Right forelimb (tissue), 1 donor: Measurements from ENCODE around the gene TAGLN.
"Not testable (repeated sequence)": the region's sequence is repeated elsewhere in the genome, so short reads cannot be mapped to it uniquely, and the experiment has no call there.

ENCODE experiments used
- DNase-seq: peaks from one replicate; pipeline ENCODE4 v3.0.0-alpha.2; 2018

Gene TAGLN

DNA sequence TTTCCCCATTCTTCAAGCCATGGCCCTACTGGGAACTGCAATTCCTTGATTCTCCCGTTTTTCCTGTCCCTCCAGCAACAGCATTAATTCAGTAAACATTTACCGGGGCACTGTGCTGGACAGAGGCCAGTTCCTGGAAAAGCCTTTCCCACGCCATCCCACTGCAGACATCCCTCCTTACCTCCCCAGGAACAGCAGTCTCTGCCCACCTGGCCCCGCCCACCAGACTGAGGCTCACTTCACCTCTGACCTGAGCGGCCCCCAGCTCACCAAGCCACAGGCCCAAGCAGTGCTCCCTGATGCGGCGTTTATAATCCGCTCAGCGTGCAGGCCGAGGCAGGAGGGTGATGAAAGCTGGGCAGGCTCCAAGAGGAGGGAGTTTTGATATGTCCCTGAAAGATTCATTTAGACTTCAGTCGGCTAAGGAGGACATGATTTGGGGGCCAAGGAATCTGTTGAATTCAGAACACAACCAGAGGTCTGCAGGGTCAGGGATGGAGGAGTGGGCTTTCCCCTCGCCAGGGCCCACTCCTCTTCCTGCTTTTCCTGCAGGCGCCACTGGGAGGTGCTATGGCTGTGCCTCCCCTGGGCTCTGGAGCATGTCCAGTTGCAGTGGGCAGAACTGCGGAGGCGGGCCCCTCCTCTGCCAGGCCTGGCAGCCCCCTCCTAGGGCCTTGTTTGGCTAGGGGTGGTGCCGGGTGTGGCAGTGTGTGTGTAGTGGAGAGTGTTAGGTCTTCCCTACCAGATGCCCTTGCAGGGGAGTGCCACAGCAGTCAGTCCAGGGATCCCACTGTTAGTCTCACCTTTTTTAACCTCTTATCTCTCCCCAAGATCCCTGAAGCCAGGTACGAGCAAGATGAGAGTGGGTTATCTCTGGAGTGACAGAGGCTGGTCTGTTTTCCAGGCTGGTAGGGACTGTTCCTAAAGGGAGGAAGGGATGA, 1.4 kb upstream of the TAGLN start:
- DNase-seq = no peak

DNA sequence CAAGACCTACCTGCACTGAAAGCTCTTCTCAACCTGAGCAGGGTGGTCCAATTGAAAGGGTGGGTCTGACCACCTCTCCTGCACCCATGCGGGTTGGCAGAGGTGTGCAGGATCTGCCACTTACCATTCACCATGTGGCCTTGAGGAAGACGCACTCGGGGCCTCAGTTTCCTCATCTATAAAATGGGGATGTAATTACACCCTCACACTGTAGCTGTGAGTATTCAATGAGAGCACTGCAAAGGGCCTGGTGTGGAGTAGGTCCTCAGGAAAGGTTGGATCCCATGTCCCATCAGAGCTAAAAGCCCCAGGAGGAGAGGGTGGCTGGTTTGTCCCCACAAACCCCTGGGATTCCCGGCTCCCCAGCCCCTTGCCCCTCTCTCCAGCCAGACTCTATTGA, 557 bp upstream of the TAGLN start:
- DNase-seq = no peak

DNA sequence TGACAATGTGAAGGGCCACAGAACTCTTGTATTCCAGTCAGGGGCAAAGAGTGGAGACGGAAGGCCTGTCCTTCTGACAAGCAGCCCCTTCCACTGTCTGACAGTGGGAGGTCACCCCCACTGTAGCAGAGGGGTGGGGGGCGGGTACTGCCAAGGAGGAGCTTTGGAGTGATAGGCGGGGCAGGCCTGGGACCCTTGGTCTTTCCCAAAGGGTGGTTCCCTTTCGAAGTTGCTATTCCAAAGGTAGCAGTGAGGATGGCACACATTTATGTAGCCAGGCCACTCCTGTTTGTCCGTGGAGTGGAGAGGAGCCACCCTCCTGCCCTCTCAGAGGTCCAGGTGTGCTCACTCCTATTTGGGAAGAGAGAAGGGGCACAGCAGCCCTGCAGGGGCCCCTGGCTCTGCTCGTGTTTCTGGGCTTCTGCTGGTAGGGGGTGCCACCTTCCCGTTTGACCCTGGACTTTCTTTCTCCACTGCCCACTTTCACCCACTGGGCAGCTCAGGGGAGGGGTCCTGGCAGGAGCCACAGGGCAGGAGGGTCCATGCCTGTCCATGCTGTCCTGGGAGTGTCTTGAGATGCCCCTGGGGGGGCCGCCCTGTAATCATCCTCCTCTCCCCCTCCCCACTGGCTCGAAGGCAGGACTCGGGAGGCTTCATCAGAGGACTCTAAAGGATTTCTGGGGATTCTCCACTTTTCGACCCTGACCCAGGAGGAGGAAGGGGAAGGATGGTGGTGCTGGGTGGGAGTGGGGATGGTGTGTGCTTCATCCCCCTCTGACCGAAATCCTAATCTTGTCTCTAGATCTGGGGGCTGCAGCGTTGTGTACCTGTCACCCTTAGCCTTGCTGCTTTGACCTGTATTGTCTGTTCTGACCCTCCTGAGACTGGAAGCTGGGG, 994 bp downstream of the TAGLN start:
- no peak for DNase-seq

DNA sequence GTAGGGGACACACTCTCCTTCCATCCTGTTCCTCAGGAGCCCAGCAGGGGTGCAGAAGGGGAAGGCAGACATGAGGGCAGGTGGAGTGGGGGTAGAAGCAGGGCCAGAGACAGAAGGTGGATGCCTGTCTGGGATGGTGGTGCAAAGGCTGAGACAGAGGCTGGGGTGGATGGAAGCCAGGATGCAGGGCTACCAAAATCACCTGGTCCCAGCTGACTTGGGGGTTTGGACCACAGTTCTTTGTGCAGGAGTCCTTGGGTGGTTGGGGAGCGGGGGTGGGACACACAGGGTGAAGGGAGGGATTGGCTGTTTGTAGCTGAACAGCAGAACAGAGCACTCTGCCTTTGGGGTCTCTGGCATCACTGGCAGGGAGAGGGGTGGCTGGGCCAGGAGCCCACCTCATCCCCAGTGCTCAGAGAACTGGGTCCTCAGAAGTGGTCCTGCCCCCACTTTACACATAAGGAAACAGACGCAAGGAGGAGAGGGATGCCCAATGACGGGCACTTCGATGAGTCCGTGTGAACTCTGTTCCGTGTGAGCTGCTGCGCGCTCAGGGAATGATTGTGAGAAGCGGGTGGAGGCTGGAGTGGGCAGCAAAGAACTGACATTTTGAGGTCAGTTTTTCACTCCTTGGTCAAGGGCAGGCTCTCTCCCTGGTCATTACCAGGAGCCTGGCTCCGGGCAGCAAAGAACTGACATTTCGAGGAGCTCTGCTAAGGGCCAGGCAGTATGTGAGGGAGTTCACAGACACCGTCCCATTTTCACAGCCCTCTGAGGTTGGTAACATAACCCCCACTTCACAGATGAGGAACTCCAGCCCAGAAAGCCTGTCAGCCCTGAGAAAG, 1.9 kb downstream of the TAGLN start:
- no peak for DNase-seq

DNA sequence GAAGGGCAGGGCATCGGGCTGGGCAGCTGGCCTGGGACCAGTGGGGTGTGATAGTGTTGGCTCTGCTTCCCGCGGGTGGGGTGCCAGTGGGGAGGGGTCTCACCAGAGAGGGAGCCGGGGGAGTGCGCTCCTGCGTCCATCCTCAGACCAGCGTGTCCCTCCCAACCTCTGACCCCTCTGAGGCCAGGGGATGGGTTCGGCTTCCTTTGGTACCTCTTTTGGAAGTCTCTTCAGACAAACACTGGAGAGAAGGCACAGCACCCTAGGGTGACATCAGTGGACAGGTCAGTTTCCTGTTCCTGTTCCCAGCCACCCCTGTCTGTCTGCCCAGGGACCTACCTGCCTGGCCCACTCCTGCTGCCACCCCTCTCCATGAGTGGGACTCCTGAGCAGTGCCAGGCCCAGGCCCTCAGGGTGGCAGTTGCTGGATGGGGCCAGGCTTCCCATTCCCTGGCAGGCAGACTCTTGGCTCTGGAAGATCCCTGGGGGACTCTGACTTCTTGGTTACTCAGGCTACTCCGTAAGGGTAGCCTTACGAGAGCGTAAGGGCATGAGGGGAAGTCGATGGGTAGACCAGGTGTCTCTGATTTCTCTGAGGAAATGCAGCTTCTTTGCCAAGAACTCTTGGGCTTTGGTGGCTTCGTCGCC, 2.6 kb downstream of the TAGLN start:
- DNase-seq = no peak

DNA sequence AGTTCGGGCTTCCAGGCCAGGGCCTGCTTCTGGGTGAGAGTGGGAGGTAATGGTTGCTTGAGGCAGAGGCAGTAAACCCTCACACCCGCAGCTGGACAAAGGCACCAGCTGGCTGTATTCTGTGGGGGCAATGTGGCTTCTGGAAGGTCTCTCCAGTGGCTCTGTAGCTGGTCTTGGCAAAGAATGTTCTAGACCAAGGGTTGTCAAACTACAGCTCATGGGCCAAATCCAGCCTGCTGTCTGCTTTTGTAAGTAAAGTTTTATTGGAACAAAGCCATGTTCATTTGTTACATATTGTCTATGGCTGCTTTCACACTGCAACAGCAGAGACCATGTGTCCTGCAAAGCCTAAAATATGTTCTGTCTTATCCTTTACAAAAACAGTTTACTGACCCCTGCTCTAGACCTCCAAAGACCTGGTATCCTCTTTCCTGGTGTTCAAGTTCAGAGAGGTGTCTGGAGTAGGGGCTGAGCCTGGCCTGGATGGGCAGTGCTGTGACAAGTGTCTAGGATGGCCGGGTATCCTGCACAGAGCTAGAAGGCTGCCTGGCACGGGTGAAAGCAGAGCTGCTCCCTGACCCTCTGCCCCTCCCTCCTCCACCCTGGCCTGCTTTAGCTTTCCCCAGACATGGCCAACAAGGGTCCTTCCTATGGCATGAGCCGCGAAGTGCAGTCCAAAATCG, 3.4 kb downstream of the TAGLN start:
- DNase-seq = no peak

DNA sequence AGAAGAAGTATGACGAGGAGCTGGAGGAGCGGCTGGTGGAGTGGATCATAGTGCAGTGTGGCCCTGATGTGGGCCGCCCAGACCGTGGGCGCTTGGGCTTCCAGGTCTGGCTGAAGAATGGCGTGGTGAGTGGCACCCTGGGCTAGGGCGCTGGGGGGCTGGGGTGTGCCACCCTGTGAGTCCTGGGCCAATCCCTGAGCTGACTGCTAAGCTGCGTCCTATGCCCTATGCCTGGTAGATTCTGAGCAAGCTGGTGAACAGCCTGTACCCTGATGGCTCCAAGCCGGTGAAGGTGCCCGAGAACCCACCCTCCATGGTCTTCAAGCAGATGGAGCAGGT, 3.9 kb downstream of the TAGLN start:
- DNase-seq = no peak

DNA sequence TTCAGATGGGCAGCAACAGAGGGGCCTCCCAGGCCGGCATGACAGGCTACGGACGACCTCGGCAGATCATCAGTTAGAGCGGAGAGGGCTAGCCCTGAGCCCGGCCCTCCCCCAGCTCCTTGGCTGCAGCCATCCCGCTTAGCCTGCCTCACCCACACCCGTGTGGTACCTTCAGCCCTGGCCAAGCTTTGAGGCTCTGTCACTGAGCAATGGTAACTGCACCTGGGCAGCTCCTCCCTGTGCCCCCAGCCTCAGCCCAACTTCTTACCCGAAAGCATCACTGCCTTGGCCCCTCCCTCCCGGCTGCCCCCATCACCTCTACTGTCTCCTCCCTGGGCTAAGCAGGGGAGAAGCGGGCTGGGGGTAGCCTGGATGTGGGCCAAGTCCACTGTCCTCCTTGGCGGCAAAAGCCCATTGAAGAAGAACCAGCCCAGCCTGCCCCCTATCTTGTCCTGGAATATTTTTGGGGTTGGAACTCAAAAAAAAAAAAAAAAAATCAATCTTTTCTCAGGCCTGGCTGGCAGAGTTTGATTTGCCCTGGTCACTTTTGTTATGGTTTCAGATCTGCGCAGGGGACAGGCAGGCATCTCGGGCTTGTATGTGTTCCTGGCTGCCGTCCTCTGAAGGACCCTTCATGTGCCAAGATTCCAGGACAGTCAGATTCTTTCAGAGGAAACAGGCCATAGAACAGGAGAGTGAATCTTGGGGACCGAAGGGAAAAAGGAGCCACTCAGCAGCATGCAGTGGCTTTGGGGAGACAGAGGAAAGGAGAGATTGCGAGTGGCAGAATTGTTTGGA, 5.3 kb downstream of the TAGLN start:
- DNase-seq = no peak

DNA sequence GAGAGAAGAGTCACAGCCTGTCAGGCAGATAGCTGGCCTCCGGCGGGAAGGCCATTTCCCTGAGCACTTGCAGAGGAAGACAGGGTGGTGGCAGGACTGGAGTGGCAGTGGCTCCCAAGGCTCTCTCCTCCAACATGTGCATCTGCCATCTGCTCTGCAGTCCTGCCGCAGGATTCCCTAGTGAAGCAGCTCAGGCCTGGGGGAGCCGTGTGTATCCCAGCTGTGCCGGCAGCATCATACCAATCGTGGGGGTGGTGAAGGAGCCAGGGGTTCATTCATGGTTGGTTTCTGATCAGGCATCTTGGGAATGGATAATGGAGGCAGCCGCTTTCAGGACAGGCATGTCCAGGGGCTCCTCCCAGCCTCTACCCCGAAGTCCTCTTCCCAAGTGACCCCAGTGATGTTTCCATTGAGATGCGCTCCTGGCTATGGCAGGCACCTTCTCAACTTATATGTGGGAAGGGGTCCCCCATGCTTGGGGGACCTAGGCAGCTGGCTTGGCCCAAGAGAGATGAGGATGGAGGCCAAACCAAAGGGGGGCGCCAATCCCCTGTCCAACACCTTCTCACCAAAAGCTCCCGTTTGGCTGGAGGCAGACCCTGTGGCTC, 6.1 kb downstream of the TAGLN start:
- DNase-seq = no peak

DNA sequence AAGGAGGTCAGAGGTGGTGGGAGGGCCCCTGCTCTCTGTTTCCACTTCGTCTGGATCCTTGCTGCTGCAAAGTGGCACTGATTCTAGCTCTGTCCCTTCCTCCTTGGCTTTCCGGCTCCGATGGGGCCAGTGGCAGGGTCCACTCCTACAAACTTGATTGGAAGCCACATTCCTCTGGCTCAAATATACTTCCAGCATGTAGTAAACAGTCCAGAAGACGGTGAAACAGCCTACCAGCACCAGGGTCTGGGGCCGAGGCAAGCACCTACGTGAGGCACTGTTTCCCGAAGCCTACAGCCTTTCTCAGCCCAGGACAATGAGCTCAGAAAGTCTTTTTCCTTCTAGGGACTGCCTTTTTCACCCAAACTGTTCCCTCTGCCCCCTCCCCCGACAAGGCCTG, 6.9 kb downstream of the TAGLN start:
- DNase-seq = not testable (repeated sequence)

DNA sequence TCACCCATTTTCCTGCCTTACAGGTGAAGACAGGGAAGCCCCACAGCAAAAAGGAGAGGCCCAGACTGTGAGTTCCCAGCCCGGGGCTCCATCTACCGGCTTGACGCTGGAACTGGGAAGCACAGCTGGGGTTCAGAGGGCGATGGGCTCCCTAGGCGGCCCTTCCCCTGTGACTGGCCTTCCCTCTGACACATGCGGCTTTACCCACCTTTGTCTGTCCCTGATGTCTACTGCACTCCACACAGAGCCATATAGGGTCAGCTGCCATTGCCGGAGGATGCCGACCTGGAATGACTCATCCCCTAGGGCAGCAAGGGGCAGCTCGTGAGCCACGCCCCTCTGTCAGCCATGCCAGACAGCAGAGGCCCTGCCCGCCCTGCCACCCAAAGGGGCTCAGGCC, 7.7 kb downstream of the TAGLN start:
- not testable (repeated sequence) for DNase-seq

DNA sequence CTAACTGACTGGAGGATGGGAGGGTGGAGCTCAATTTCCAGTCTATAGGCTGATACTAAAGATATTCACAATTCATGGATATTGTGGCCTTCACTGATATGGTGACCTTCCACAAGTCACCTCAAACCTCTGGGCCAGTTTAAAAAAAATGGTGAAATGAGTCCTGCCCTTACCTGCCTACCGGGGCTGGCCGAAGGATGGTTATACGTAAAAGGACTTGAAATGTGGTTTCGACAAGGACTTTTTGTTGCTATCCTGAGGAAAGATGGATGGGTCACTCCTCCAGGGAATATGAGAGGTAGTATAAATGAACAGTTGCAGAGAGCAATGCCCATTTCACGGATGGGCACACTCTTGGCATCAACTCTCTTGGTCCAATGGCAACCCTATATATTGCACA, 8.3 kb downstream of the TAGLN start:
- not testable (repeated sequence) for DNase-seq

DNA sequence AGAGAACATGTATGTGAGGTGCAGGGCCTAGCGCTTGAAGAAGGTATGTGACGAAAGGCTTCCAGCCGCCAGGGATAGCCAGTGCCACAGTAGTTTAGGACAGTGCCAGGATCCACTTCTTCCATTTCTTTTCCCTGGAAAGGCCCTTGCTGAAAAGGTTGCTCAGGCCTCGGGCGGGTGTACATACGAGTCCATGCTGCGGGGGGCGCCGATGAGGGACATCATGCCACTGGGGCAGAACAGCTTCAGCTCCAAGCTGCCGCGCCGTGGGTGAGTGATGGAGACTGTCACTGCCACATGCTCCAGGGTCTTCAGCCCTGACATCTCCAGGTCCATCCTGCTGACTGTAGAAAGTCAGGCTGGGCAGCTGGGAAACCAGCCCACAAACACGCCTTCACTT, 9.5 kb downstream of the TAGLN start:
- not testable (repeated sequence) for DNase-seq

DNA sequence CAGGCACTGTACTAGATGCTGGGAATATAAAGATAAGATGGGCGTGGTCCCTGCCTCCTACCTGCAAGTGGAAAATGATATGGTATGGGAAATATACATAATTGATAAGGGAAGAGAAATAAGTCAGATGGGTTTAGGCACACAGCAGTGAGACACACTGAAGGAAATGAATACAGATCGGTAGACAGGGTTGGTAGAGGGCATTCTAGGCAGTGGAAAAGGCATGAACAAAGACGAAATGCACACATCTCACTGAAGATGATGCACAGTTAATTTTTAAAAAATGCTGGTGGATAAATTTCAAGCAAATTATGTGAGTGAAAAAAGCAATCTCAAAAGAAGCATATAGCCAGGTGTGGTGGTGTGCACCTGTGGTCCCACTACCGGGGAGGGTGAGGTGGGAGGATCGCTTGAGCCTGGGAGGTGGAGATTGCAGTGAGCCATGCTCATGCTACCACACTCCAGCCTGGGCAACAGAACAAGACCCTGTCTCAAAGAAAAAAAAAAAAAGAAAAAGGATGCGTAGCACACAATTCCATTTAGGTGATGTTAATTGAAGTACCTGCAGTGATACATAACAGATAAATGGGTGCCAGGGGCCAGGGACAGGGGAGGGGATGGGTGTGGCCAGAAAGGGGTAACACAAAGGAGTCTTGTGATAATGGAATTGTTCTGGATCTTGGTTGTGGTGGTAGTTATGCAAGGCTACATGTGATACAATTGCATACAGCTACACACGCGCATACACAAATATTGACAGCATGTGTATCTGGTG, 10.4 kb downstream of the TAGLN start:
- DNase-seq = not testable (repeated sequence)

DNA sequence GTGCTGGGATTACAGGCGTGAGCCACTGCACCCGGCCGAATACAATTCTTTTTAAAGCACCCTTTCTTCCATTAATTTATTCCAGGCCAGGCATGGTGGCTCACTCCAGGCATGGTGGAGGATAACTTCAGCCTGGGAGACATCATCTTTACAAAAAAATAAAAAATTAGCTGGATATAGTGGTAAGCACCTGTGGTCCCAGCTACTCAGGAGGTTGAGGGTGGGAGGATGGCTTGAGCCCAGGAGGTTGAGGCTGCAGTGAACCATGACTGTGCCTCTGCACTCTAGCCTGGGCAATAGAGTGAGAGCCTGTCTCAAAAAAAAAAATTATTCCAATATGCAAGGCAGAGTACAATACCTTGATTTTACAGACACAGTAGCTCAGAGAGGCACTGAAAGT, 11.4 kb downstream of the TAGLN start:
- DNase-seq = no peak

DNA sequence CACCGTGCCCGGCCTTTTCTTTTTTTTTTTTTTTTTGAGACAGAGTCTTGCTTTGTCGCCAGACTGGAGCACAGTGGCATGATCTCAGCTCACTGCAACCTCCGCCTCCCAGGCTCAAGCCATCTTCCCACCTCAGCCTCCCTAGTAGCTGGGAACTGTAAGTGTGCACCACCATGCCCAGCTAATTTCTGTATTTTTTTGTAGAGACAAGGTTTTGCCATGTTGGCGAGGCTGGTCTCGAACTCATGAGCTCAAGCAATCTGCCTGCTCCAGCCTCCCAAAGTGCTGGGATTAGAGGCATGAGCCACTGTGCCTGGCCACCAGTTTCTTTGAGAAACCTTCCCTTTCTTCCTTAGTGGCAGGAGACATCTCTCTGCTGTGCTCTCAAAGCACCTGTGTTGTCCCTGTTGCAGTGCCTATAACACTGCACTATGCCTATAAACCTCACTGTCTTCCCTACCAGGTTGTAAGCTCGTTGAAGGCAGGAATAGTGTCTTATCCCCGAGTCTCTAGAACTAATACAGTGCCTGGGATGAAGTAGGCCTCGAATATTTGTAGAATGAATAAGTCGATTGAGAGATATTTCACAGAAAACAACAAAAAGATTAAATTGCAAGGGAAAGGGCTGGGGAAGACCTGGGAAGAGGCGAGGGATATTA, 13.7 kb downstream of the TAGLN start:
- no peak for DNase-seq

DNA sequence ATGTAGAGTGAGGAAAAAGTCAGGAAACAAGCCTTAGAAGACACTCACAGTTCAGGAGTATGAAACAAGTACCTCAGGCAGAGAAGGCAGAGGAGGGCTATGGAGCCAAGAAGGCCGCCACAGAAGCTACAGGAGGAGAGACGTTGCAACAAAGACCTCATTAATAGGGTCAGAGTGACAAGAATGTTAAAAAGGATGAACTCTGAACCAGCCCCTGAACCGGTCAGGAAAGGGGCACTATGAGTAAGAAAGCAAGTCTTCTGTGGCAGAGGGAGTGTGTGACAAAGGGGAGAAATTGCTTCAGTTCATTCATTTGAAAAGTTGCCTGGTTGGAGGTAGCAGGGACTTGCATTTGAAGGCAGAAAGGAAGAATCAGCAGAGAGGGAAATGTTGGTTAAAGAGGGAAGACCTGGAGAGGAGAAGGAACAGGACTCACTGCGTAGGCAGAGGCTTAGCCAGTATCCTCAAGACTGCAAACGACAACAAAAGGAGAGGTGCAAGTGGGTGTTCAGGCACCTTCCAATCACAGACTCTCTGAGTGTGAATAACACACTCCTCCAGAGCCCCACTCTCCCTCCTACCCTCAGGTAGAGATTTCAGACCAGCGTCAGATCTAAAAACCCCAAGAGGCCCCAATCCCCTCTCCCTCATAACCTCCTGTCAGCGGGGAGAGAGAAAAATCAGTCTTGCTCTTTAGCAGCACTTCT, 15.4 kb downstream of the TAGLN start:
- DNase-seq = peak; percentile 25
